SU-DHL-6 (cell line): ENCODE results near the gene LPGAT1.

Source experiments
- EZH2phosphoT487 ChIP-seq: fragments of 200-600 bp; sonication (generic), shearing (Covaris generic); conservative IDR thresholded peaks from 2 replicates; pipeline ENCODE4 v1.6.1; 2018; ENCODE audit warnings: mild to moderate bottlenecking, antibody characterized with exemption, low read length, moderate library complexity, mixed read lengths
- TF ChIP-seq, protein P1 (sequence below): fragments of 200-600 bp; sonication (generic); IDR thresholded peaks from one replicate; pipeline ENCODE4 v1.5.1; 2017; ENCODE audit warnings: antibody characterized with exemption, mild to moderate bottlenecking, low read length, moderate library complexity; ENCODE audit not compliant: insufficient read depth, poor library complexity, severe bottlenecking

- TF ChIP-seq, protein P1, sequence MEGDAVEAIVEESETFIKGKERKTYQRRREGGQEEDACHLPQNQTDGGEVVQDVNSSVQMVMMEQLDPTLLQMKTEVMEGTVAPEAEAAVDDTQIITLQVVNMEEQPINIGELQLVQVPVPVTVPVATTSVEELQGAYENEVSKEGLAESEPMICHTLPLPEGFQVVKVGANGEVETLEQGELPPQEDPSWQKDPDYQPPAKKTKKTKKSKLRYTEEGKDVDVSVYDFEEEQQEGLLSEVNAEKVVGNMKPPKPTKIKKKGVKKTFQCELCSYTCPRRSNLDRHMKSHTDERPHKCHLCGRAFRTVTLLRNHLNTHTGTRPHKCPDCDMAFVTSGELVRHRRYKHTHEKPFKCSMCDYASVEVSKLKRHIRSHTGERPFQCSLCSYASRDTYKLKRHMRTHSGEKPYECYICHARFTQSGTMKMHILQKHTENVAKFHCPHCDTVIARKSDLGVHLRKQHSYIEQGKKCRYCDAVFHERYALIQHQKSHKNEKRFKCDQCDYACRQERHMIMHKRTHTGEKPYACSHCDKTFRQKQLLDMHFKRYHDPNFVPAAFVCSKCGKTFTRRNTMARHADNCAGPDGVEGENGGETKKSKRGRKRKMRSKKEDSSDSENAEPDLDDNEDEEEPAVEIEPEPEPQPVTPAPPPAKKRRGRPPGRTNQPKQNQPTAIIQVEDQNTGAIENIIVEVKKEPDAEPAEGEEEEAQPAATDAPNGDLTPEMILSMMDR, result no peak
- TF ChIP-seq EZH2phosphoT487, result no peak
Measured at GRCh38 chr1:211876851-211877590, 46.5 kb upstream of the LPGAT1 start.
